Measurements from ENCODE around the gene C9orf43.
"Not testable (repeated sequence)": the region's sequence is repeated elsewhere in the genome, so short reads cannot be mapped to it uniquely, and the experiment has no call there.

C9orf43 gene

DNA sequence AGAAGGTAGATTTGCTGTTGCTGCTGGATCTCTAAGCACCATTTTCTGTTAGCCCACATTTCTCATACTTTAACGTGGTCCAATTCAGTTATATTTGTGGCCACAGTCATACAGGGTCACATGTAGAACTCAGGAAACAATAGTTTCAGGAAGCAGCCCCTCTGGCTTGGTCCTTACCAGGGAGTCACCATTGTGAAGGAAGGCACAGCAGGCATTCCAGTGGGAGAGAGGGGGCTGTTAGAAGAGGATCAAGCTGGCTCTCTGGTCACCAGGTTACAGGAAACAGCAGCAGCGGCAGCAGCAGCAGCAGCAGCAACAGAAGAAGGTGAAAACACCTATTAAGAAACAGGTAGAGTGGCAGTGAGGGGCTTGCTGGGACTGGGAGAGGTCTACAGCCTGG is 14.5 kb downstream of the C9orf43 start:
- FAIRE-seq: no peak

DNA sequence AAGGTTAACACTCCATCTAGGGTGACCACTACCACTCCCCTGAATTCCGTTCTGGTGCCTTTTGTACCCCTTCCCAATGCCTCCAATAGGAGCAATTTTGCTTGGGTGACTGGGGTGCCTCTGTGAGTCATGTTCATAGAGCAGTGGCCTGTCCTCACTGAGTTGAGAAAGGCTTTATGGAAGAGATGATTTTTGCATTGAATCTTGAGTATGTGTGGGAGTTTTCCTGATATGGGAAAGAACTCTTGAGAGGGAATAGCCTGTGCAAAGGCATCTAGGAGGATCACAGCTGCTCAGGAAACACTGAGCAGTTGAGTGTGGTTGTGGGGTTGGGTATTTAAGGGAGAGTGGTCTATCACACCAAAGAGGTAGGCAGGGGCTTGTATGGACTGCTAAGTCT is 16.2 kb downstream of the C9orf43 start:
- FAIRE-seq: no peak

DNA sequence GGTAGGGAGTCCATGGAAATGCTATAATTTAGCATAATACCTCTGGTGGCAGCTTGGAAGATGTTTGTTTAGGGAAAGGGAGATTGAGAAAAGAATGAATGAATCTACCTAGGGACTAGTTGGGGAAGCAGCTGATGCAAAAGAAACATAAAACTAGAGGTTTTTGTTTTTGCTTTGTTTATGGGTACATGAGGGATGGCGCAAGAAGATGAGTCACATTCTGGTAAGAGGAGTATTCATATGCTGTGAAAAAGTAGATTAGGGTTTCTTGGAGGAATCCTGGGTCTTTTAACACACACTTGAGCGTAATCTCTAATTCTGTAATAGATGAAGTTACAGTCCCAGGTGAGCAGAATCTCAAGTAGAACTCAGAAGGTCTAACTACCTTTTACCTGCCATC is 17.1 kb downstream of the C9orf43 start:
- FAIRE-seq: no peak

DNA sequence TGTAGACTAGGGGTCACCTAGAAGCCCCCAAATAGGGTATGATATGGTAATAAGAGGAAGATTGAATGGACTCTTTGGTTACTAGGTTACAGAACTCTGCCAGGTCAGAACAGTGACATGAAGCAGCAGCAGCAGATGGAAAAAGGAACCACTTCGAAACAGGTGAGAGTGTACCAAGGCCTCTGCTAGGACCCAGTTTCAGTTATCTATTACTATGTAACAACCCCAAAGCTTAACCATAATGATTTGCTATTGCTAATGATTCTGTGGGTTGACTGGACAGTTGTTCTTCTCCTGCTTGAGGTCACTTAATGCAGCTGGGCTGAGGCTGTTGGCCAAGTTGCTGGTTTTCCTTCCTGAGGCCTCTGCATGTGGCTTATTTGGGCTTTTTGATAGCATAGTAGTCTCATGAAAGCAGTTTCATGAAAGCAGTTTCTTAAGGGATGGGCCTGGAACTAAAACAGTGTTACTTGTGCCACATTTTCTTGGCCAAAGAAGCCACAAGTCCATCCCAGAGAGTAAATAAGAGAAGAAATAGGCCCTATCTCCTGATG is 17.6 kb downstream of the C9orf43 start:
- no peak for FAIRE-seq

DNA sequence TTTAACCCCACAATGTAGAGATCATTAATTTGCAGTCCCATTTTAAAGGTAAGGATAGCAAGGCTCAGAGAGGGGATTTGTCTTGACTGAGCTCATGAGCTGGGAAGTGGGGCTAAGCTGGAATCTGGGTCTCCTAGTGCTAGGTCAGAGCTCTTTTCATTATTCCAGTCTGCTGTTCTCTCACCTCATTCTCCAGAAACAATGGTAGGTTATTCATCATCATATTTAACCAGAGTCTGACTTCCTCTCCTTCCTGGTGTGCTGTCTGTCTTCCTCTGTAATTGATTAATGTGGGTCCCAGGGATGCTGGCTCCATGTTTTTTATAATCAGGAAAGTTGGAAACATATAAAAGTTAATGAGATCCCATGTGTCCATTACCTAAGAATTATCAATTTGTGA is 20.6 kb downstream of the C9orf43 start:
- FAIRE-seq: no peak

DNA sequence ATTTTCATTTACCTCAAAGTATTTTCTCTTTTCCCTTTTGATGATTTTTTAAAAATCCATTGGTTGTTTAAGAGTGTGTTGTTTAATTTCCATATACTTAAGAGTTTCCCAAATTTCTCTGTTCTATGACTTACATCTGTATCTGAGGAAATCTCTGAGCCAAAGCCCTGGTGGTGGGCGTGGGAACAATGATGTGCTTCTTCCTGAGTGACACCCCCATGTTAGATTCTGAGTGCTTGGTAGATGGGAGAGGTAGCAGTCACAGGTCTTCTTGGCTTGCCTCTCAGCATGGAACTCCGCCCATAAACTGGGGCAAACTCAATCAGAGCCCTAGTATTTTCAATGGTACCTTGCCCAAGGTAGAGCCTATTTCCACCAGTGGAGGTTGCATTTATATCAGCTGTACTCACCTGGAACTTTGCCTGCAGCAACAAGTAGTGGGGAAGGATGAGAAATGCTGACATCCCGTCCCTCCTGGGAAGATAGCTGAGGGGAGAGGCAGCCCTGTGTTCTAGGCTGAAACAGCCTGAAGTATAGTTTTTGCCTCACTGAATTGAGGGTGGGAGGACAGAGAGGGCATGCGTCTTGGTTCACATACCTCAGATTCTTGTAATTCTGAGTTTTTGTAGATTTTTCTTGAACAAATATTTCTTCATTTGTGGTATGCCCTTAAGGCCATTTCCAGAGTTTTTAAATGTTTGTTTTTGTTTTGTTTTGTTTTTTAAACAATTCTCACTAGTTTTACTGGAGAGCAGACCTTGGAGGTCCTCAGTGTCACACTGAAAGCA is 26.4 kb downstream of the C9orf43 start:
- no peak for FAIRE-seq

DNA sequence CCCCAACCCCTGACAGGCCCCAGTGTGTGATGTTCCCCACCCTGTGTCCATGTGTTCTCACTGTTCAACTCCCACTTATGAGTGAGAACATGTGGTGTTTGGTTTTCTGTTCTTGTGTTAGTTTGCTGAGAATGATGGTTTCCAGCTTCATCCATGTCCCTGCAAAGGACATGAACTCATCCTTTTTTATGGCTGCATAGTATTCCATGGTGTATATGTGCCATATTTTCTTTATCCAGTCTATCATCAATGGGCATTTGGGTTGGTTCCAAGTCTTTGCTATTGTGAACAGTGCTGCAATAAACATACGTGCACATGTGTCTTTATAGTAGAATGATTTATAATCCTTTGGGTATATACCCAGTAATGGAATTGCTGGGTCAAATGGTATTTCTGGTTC is 27.2 kb downstream of the C9orf43 start:
- FAIRE-seq: not testable (repeated sequence)

DNA sequence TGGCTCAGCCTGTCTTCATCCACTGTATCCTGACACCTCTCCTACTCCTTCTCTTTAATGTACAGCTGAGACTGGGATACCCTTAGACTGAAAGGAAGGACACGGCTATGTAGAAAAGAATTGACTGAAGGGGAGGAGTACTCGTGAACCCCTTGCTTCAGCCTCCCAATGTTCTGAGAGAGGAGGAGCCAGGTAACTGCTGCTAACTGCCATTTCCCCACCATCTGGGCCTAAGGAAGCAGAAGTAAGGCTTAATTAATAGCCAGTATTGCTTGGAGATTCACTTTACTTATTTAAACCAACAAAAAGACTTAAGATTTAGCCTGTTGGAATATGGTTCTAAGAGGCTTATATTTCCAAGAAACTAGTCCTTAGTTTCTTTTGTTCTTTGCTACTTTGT is 34.2 kb downstream of the C9orf43 start:
- FAIRE-seq: no peak

DNA sequence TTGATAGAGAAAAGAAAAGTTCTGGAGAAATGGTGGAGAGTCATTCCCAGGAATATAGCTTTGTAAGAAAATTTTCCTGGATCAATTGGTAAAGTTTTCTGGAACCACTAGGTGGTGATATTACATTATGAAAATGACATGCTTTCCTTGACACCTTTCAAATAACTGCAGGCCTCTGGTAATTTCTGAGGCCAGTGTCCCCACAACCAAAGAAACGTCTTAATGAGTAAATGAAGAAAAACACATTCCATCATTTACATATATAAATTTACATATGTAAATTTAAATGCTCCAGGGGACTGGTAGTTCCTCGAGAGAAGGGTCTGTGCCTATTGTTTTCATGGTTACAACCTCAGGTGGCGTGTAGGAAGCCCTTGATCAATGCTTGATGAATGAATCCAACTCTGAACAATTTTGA is 35.8 kb downstream of the C9orf43 start:
- peak; percentile 96 for FAIRE-seq

DNA sequence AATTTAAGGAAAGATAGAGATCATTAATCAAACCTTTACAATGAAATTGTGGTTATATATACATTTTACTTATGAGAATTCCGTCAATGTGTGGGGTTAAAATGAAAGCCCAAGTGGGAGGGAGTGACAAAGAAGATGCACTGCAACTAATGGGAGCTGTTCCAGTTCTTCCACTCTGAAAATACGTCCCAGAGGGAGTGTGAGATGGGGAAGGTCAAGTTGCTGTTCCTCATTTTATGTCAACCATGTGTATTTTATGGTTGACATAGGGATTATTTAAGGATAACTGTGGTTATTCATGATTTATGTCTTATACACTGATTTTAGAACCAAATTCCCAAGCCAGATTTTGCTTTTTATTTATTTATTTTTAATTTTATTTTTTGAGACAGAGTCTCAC is 38.8 kb downstream of the C9orf43 start:
- no peak for FAIRE-seq

DNA sequence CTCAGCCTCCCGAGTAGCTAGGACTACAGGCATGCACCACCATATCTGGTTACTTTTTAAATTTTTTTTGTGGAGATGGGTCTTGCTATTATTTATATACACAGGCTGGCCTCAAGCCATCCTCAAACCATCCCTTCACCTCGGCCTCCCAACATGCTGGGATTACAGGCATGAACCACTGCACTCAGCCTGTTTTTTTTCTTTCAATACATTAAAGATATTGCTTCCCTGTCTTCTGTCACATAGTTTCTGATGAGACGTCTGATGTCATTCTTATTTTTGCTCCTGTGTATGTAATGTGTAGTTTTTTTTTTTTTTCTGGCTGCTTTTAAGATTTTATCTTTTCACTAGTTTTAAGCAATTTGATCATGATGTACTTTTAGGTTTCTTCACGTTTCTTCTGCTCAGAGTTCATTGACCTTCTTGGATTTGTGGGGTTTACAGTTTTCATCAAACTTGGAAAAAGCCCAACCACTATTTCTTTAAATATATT is 41.6 kb downstream of the C9orf43 start:
- FAIRE-seq: no peak

DNA sequence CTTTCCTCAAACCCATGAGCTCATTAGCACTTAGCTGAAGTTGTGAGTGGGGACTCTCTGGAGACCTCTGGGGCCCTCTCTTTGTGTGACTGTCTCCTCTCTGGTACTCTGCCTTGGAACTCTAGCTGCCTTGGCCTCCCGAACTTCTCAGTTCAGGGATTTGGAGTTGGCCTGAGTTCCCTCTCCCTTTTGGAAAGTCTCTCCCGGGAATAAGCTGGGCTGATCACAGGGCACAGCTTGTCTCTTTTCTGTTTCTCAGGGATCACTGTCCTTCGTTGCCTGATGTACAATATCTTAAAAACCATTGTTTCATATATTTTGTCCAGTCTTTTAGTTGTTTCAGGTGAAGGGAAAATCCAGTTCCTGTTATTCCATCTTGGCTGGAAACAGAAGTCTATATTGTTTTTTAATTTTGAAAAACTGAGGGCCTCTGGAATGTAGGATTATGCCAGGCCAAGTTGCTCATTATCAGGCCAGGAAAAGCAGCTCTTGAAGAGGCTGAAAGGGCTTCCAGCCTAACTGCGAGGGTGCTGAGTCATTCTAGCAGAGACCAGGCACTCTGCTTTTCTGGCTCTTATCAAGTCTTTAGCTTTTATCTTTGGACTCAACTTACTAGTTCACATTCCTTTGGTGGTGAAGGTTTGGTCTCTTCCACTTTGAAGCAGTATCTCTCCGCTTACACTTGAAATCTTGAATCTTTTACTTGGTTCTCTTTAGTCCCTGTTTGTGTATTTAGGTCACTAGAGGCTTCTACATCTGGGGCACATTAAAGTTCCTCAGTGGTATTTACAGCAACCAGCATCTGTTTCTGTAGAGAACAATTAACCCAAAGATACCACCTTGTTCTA is 44.6 kb downstream of the C9orf43 start:
- no peak for FAIRE-seq

DNA sequence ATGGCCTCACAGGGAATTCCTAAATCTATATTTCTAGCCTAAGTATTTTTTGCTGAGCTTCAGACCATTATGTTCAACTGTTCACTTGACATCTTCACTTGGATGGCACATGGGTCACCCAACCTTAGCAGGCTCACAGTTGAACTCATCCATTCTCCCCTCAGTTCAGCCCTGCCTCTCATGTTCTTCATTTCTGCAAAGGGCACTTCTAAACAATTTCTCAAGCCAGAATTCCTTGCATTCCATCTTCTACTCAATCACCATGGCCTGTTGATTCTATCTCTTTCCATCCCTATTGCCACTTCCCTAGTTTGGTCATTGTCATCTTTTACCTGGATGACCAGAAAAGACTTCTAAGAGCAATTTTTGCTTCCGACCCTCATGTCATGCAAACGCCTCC is 45.7 kb downstream of the C9orf43 start:
- no peak for FAIRE-seq

DNA sequence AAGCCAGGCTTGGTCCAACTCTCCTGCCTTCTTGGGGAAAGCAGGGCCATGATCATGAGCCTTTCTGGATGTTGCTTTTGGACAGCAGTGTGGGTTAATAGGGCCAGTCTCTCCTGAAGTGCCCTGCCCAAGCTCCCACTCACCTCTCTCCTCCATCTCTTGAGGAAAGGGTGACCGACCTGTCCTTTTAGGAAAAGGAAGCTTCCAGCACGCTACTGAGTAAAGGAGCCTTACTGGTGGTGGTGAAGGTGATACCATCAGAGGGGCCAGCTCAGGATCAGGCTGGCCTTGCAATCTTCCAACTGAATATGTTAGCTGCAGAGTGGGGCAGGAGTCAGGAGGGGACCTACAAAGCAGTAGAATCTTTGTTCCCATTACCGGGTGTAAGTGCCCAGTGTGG is 50.7 kb downstream of the C9orf43 start:
- no peak for FAIRE-seq

DNA sequence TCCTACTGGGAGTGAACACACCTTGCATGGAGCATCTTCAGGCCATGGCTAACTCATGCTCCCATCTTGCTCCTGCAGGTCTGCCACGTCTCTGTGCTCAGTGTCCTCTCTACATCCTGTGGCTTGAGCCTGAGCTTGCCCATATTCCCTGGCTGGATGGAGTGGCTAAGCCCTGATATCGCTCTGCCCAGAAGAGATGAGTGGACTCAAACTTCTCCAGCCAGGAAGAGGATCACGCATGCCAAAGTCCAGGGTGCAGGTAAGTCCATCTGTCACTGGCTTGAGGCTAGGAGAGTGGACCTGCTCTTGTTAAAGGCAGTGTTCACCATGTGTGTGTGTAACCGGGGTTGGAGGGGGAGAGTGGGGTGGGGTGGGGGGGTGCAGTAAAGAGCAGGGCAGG is 51.4 kb downstream of the C9orf43 start:
- no peak for FAIRE-seq

DNA sequence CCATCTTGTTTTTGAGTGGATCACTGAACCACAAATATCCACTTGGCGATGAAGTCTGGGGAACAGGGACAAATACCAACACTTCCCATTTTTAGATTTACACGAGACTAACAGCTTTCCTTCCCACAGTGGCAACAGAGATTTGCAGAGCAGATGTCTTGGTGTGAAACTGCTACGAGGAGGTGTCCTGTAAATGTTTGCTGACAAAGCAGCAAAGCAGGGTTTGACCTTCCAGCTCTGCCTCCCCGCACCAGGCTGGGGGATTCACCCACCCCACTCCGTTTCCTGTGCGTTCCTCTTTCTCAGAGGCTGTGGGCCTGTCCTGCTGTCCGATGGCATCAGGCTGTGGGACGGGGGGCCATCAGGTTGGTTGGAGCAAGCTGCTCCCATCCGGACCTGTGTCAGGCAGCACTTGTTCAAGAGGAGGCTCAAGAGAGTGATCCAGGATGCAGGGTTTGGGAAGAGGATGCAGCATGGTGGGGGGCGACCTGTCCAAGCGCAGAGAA is 52.3 kb downstream of the C9orf43 start:
- FAIRE-seq: no peak

DNA sequence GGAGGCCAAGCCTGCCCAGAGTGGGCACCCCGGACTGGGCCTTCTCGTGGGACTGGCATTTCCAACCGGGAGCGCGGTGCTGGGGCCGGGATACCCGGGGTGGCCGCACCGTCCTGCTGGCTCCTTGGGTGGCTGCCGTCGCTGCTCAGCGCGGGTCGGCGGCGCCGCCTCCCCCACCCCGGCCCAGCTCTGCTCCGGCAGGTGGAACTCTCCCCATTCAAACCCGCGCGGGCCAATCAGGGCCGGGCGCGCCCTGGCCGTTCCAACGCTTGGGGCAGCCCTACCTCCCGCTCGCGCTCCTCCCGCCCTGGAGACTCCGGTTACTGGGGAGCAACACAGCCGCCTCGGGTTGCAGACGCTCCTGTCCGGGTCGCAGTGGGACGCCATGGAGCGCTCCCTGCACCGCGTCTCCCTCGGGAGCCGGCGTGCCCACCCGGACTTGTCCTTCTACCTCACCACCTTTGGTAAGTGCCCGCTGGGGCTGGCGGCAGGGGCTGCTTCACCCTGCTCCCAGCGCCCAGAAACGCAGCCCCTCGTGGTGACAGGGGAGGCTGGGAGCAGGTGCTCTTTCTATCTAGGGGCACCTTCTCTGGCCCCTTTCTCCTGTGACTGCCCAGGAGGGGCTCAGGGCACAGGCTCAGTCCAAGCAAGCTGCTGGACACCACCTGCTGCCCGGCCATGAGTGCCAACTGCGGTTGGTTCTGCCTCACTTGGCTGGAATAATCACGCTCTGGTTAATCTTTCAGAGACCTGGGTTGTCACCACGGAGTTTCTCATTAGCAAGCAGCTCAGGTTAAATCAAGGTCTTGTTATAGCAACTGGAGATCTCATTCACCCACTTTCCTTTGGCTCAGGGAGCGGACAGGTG is 53.1 kb downstream of the C9orf43 start, which contains the start of gene RGS3:
Gene RGS3, plus strand, starts transcription at position 310 of the 868 bp plus-strand sequence. Its CDS starts 76 bp downstream, at position 386.
- no peak for FAIRE-seq

DNA sequence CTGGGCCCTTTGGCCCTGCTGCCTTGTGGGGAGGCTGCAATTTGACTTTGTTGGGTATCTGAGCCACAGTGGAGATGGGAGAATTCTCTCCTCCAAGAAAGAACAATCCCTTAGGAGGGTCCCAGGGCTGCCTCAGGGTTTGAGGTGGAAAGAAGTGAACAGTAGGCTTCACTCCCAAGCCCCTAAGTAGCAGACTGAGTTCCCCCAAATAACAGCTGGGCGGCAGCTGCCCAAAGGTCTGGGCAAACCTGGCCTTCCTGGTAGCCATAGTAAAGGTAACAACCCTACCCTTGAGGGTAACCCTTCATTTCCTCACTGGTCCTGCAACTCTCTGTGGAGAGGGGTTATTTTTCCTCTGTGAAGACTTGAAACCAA is 53.7 kb downstream of the C9orf43 start:
- FAIRE-seq: no peak

DNA sequence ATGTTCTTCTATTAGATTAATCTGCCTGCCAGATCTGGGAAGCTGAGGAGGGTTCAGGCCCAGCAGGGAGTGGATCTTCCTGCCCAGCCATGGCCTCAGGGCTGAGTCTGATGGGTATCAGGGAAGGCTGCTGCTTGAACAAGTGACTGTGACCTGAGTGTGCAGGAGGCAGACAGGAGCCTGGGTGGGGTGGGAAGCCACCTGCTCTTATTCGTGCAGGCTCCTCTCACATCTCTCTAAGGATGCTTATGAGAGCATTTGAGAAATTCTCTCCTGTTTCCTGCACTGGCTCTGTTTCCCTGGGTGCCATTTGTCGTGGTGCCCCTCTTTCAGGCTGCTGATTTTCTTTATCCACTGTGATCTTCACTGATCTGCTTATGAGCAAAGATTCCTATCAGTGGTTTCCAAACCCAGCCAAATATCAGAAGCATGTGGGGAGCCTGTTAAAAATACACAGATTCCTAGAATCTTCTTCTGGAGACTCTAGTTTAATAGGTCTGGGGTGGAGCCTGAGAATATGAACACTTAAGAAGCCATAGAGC is 55.1 kb downstream of the C9orf43 start:
- FAIRE-seq: no peak

DNA sequence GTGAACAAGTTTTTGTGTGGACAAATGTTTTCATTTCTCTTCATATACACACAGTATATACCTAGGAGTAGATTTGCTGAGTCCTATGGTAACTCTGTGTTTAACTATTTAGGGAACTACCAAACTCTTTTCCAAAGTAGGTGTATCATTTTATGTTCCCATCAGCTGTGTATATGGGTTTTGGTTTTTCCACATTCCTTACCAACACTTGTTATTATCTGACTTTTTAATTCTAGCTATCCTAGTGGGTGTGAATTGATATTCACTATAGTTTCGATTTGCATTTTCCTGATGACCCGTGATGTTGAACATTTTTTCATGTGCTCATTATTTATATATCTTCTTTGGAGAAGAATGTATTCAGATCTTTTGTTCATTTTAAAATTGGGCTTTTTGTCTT is 56.6 kb downstream of the C9orf43 start:
- FAIRE-seq: no peak

DNA sequence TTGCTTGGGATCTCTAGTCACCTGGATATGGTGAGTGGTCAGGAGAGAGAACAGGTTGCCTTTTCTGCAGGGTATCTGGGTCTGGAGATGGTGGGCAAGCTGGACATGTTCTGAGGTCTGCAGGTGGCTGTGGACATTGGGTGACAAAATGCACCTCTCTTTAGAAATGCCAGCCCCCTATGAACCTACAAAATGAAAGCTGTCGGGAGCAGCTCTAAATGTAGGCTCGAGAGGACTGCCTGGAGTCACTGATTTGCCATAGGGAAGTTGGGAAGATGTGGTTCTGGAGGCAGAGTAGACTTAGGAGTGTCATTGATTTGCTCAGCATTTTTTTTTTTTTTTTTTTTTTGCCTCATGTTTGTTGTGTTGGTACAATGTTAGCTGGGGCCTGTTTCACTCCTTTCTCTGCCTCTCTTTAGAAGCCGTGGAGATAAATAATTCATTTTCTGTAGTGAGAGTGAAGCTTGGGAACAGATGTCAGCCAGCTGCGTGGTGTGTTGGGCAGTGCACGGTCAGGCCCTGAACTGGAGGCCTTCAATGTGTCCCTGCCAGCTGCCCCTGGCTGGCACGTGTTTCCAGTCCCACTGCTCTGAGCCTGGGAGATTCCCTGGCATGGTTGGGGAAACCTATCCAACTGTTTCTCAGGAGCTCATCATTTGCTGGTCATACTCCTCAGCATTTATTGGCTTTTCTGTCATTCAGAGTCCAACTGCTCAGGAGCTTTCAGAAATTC is 58.3 kb downstream of the C9orf43 start:
- no peak for FAIRE-seq

Data from G401.6 (cell line).